Measurements from ENCODE around the gene DENND4A.

GRCh38 chr15:65660927-65661326 is 131.2 kb downstream of the DENND4A start:
- no peak for TF ChIP-seq CTCF (IDR thresholded peaks at IDR 0.05; ENCODE audit: insufficient read depth, low read depth, low read length)
- TF ChIP-seq EZH2 (IDR thresholded peaks at IDR 0.05; ENCODE audit: insufficient read depth, low read length): no peak
